ENCODE measurements around the gene LAPTM5.

DNA sequence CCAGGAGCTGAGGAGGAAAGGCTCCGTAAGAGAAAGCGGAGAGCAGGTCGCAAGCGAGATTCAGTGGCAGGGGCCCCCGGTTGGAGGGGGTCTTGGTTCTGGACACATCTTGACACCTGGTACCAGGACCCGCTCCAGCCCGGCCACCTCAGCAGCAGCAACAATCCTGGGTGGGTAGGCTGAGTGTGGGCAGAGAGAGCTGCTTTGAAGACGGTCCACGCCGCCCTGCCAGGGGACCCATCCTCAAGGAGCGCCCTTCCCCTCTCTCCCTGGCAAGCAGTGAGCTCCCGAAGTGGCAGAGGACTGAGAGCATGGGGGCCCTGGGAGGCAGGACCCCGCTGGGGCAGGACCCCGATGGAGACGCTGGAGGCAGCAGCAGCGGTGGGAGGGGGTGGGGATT lies 35.6 kb upstream of the LAPTM5 start:
- no peak for TF ChIP-seq SP1 (IDR thresholded peaks at IDR 0.05; ENCODE audit: low read depth)
- no peak for TF ChIP-seq SIN3A (IDR thresholded peaks at IDR 0.05; ENCODE audit: low read depth)

Data from HCT116 (cell line).